BE2C (cell line): ENCODE data around the gene KRT39.
"Not testable (repeated sequence)": the region's sequence is repeated elsewhere in the genome, so short reads cannot be mapped to it uniquely, and the experiment has no call there.

Experiments
- DNase-seq: peaks from one replicate; pipeline ENCODE4 v3.0.0-alpha.2; 2020
- H3K27me3 ChIP-seq: fragments of 250-450 bp; sonication (Bioruptor Pico); 2 replicates; pipeline ENCODE4 v1.5.1; 2020; ENCODE audit warnings: mild to moderate bottlenecking
- H3K36me3 ChIP-seq: fragments of 250-450 bp; sonication (Bioruptor Pico); 2 replicates; pipeline ENCODE4 v1.5.1; 2020; ENCODE audit warnings: mild to moderate bottlenecking
- H3K4me1 ChIP-seq: fragments of 250-450 bp; sonication (Bioruptor Pico); 2 replicates; pipeline ENCODE4 v1.5.1; 2020
- H3K4me3 ChIP-seq: 2 replicates; pipeline ENCODE4 v1.5.1; 2011; ENCODE audit warnings: low read depth, low read length
- H3K9me3 ChIP-seq: fragments of 250-450 bp; sonication (Bioruptor Pico); 2 replicates; pipeline ENCODE4 v1.5.1; 2020
- CTCF ChIP-seq: IDR thresholded peaks from 2 replicates; pipeline ENCODE4 v1.5.1; 2012; ENCODE audit warnings: mild to moderate bottlenecking, low read depth, low read length

The KRT39 gene

GRCh38 chr17:41001795-41002194 lies 35.0 kb upstream of the KRT39 start:
- H3K36me3 ChIP-seq = no peaks in the 10 kb centered on the region
- no peak for TF ChIP-seq CTCF

GRCh38 chr17:40999563-40999962 lies 32.8 kb upstream of the KRT39 start, which contains the start of gene KRTAP3-2:
TSS of gene KRTAP3-2 (minus strand) at chr17:40999906. CDS start at chr17:40999853, 53 bp downstream.
- not testable (repeated sequence) for H3K4me3 ChIP-seq, H3K9me3 ChIP-seq, H3K4me1 ChIP-seq, H3K36me3 ChIP-seq, DNase-seq
- H3K27me3 ChIP-seq = peaks cover 38% of the 10 kb centered on the region

More at GRCh38 chr17:41001795-41002194, 35.0 kb upstream of the KRT39 start:
- Histone ChIP-seq H3K9me3 (no peaks in the 10 kb centered on the region), H3K4me1 (no peaks in the 10 kb centered on the region), H3K27me3 (peaks cover 32% of the 10 kb centered on the region), H3K4me3 (no peak overlapping the region)
- no peak for DNase-seq

GRCh38 chr17:40997361-40997760 lies 30.6 kb upstream of the KRT39 start:
- H3K4me1 ChIP-seq = no peaks in the 10 kb centered on the region
- no peaks in the 10 kb centered on the region for H3K9me3 ChIP-seq
- H3K36me3 ChIP-seq = no peaks in the 10 kb centered on the region
- TF ChIP-seq CTCF = no peak
- H3K4me3 ChIP-seq = no peak overlapping the region
- no peak for DNase-seq
- H3K27me3 ChIP-seq = peaks cover 36% of the 10 kb centered on the region

GRCh38 chr17:40996829-40997228 lies 30.1 kb upstream of the KRT39 start:
- Histone ChIP-seq H3K9me3 (no peaks in the 10 kb centered on the region), H3K4me1 (no peaks in the 10 kb centered on the region), H3K4me3 (no peak overlapping the region), H3K27me3 (peaks cover 36% of the 10 kb centered on the region), H3K36me3 (no peaks in the 10 kb centered on the region)
- no peak for TF ChIP-seq CTCF
- no peak for DNase-seq

GRCh38 chr17:40995116-40995515 lies 28.4 kb upstream of the KRT39 start:
- no peak for DNase-seq
- no peak for TF ChIP-seq CTCF
- no peaks in the 10 kb centered on the region for H3K36me3 ChIP-seq

GRCh38 chr17:40993839-40994238 lies 27.1 kb upstream of the KRT39 start, which contains the start of gene KRTAP3-3:
TSS of gene KRTAP3-3 (minus strand) at chr17:40994164. CDS start at chr17:40994097, 67 bp downstream.
- Histone ChIP-seq H3K4me3 (no peak within 1 kb of the TSS), H3K27me3 (peaks cover 28% of the 10 kb centered on the region), H3K4me1 (no peaks in the 10 kb centered on the region), H3K36me3 (no peaks in the 10 kb centered on the region), H3K9me3 (no peaks in the 10 kb centered on the region)
- TF ChIP-seq CTCF = no peak
- no peak for DNase-seq

More at GRCh38 chr17:40995116-40995515, 28.4 kb upstream of the KRT39 start:
- Histone ChIP-seq H3K4me1 (no peaks in the 10 kb centered on the region), H3K27me3 (peaks cover 36% of the 10 kb centered on the region), H3K9me3 (no peaks in the 10 kb centered on the region), H3K4me3 (no peak overlapping the region)

GRCh38 chr17:40993084-40993483 lies 26.3 kb upstream of the KRT39 start:
- TF ChIP-seq CTCF = no peak
- no peaks in the 10 kb centered on the region for H3K4me1 ChIP-seq
- no peak for DNase-seq
- peaks cover 22% of the 10 kb centered on the region for H3K27me3 ChIP-seq
- H3K4me3 ChIP-seq = no peak overlapping the region
- no peaks in the 10 kb centered on the region for H3K9me3 ChIP-seq
- H3K36me3 ChIP-seq = no peaks in the 10 kb centered on the region
